Ovary (tissue), 9 donors: ENCODE data around the gene ZNF710. TPM values are rescaled to one million over a fixed set of nuclear protein-coding genes. Genes with fewer than 3 reads are reported as not detected.

Experiments
- DNase-seq, 5 donors: peaks; one replicate each; pipeline ENCODE4 v3.0.0-alpha.2; 2019 to 2020
- H3K27ac ChIP-seq, 2 donors: fragments of 200-600 bp; one replicate each; pipeline versions ENCODE4 v1.5.1 to v1.8.0; 2019 to 2022
- H3K27me3 ChIP-seq: fragments of 200-600 bp; one replicate; pipeline ENCODE4 v1.8.0; 2022
- H3K36me3 ChIP-seq: fragments of 200-600 bp; sonication (generic); one replicate; pipeline ENCODE4 v1.5.1; 2019
- H3K4me1 ChIP-seq: one replicate; pipeline ENCODE4 v1.8.1; 2013; ENCODE audit warnings: mild to moderate bottlenecking, moderate library complexity; ENCODE audit not compliant: insufficient read depth
- H3K4me3 ChIP-seq: fragments of 200-600 bp; sonication (generic); one replicate; pipeline ENCODE4 v1.5.1; 2017
- H3K9me3 ChIP-seq, 2 donors: fragments of 200-600 bp in 1 of 2; sonication (generic) in 1 of 2; one replicate each; pipeline versions ENCODE4 v1.5.1 to v1.8.1; 2013 to 2019; ENCODE audit warnings: mild to moderate bottlenecking in 1 of 2, moderate library complexity in 1 of 2
- CTCF ChIP-seq, 3 donors: fragments of 450-650 bp in 2 of 3; fragments of 200-600 bp in 1 of 3; IDR thresholded peaks; one replicate each; pipeline versions ENCODE4 v1.5.1 to v1.8.0; 2016 to 2022; ENCODE audit warnings: antibody characterized with exemption in 3 of 3, mild to moderate bottlenecking in 1 of 3
- EP300 ChIP-seq: sonication (generic); formaldehyde crosslinking; IDR thresholded peaks from one replicate; pipeline ENCODE4 v1.6.1; 2017; ENCODE audit warnings: antibody characterized with exemption
- POLR2A ChIP-seq: fragments of 450-650 bp; IDR thresholded peaks from one replicate; pipeline ENCODE4 v1.6.1; 2017; ENCODE audit warnings: antibody characterized with exemption, mild to moderate bottlenecking, moderate library complexity
- WGBS, 3 donors: extraction: QIAGEN DNeasy Blood & Tissue Kit in 1 of 3; methylation state at CpG; one replicate each; pipeline versions ENCODE4 v1.1.5 to v1.1.7; 2013 to 2017; 5-methylcytosine and 5-hydroxymethylcytosine counted together
- intact Hi-C, 4 donors: fragments of 100-400 bp; cut with DNase I; formaldehyde crosslinking; loops; one replicate each; pipeline versions ENCODE4 v1.11.0 to v1.15.1; 2022 to 2023
- polyA plus RNA-seq, 2 donors: library from polyadenylated mRNA; stranded (reverse); fragments of 200-250 nt in 1 of 2; fragments of 350-450 nt in 1 of 2; fragmentation: Illumina TruSeq in 1 of 2; extraction: RNeasy Lipid Tissue Mini Kit (QIAGEN cat#74804) in 1 of 2; gene quantifications; one replicate each; pipeline ENCODE4 v1.2.3, GENCODE V29; 2013 to 2014
- total RNA-seq, 7 donors: library from RNA; depleted of rRNA in 2 of 7; stranded (reverse); fragments of >200 nt in 2 of 7; fragmentation: NEBNext Ultra II Directional in 3 of 7; extraction: Animal tissue kit (Norgen Biotek cat#: 25700) in 3 of 7; gene quantifications; one replicate each; pipeline versions ENCODE4 v1.1.0 to v1.2.4, GENCODE V29; 2016 to 2023
- donor health status: DM: no; HTN: no; CAD: no; lungs with moderate emphysema.
- donor health status: DM: no; HTN: no; CAD: no.
- donor health status: Bipolar disorder and iron deficiency.
- donor health status: DM: yes; HTN: yes; CAD: no.
- donor health status: DM: no; HTN: no; CAD: no.
- donor health status: DM: yes; HTN: yes; CAD: no.

The ZNF710 gene
- total and polyA plus RNA-seq, 9 donors: 6.8 to 19.7 (median 14.4) TPM

- Histone ChIP-seq H3K36me3 (no peaks in the 10 kb centered on the region), H3K9me3 (no peaks in the 10 kb centered on the region), H3K4me1 (peaks cover 4% of the 10 kb centered on the region), H3K27me3 (no peaks in the 10 kb centered on the region), H3K27ac (no peak overlapping the region), H3K4me3 (no peak overlapping the region)
- no peak for TF ChIP-seq CTCF (IDR thresholded peaks at IDR 0.05)
- TF ChIP-seq POLR2A: no peak
- TF ChIP-seq EP300: no peak
- intact Hi-C loops: no loop called here
- whole genome bisulfite sequencing, 3 donors: 92 to 98% (median 95%) methylated on average over 4 of the region's 4 CpGs
- DNase-seq: no peak
Observed at GRCh38 chr15:90044916-90045371, 43.8 kb downstream of the ZNF710 start.

DNA sequence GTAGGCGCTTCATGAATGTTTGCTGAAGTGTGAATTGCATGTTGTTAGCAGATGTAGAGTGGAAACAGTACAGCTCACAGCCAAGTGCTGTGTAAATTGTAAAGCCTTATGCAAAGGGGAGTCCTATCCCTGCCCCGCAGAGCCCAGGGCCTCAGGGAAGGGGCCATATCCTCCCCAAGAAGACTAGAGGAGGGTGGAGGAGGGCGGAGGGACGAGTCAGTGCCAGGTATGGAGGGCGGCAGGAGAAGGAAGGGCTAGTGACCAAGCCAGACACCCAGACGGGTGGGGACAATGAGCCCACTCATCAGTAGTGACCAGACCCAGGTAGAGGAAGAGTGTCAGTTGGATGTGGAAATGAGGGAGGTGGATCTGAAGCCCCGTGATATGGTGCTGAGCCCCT lies 45.2 kb downstream of the ZNF710 start:
- TF ChIP-seq POLR2A (no peak), EP300 (no peak), CTCF (IDR thresholded peaks at IDR 0.05) (no peak)
- H3K36me3 ChIP-seq: no peaks in the 10 kb centered on the region
- H3K4me1 ChIP-seq: no peaks in the 10 kb centered on the region
- no peak overlapping the region for H3K4me3 ChIP-seq
- no peaks in the 10 kb centered on the region for H3K27me3 ChIP-seq
- no peak overlapping the region for H3K27ac ChIP-seq
- 80 to 94% (median 81%) methylated on average over 7 of the region's 7 CpGs for WGBS, 3 donors
- intact Hi-C loops: no loop called here
- DNase-seq: no peak
- no peaks in the 10 kb centered on the region for H3K9me3 ChIP-seq

DNA sequence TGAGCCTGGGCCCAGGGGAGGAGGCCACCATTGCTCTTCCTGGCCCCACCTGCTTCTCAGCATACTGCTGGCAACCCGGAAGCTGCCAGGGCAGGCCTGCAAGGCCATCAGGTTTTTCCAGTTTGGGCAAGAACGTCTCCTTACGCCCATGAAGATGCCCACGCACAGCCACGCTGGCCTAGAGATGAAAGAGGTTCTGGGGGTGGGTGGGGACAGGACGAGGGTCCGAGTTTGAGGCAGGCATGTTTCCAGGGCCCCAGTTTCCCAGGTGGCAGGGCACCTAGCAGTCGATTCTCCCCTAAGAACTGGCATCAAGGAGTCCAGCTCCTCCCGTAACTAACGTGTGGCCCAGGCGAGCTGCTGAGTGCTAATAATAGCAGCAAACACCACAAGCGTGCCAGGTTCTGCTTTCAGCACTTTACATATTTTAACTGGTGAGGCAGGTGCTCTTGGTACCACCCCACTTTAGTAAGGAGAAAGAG lies 45.8 kb downstream of the ZNF710 start:
- H3K4me3 ChIP-seq: no peak overlapping the region
- no peaks in the 10 kb centered on the region for H3K27me3 ChIP-seq
- no peaks in the 10 kb centered on the region for H3K4me1 ChIP-seq
- 76 to 80% (median 80%) methylated on average over 12 of the region's 12 CpGs for WGBS, 3 donors
- DNase-seq: no peak
- TF ChIP-seq EP300: no peak
- no peak overlapping the region for H3K27ac ChIP-seq
- intact Hi-C loops: no loop called here
- H3K36me3 ChIP-seq: no peaks in the 10 kb centered on the region
- no peaks in the 10 kb centered on the region for H3K9me3 ChIP-seq

- TF ChIP-seq CTCF (IDR thresholded peaks at IDR 0.05) (no peak), EP300 (no peak), POLR2A (no peak)
- H3K27ac ChIP-seq: no peak overlapping the region
- DNase-seq: no peak
- H3K27me3 ChIP-seq: no peaks in the 10 kb centered on the region
- WGBS, 3 donors: 77 to 78% (median 78%) methylated on average over 9 of the region's 9 CpGs
- intact Hi-C loops: no loop called here
- H3K4me1 ChIP-seq: no peaks in the 10 kb centered on the region
- H3K4me3 ChIP-seq: no peak overlapping the region
- H3K36me3 ChIP-seq: no peaks in the 10 kb centered on the region
- no peaks in the 10 kb centered on the region for H3K9me3 ChIP-seq
Observed at GRCh38 chr15:90047956-90048575, 46.9 kb downstream of the ZNF710 start.

DNA sequence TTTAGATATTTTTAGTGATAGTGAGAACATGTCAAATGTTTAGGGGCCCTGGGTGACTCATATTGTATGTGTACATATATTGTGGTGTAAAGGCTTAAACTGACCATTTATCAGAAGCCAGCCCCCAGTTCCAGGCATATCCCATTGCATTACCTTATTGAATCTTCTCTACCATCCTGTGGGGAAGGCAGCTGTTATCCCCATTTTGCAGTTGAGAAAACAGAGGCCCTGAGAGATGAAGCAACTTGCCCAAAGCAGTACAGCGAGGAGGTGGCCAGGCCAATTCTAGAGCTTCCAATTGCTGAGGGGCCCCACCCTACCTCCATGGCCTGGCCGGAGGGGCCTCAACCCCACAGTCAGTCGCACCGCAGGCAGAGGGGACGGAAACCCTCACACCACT lies 47.9 kb downstream of the ZNF710 start:
- TF ChIP-seq EP300 (no peak), CTCF (IDR thresholded peaks at IDR 0.05) (no peak), POLR2A (no peak)
- intact Hi-C loops: no loop called here
- H3K9me3 ChIP-seq: no peaks in the 10 kb centered on the region
- no peak for DNase-seq
- no peaks in the 10 kb centered on the region for H3K27me3 ChIP-seq
- H3K4me3 ChIP-seq: no peak overlapping the region
- no peak overlapping the region for H3K27ac ChIP-seq
- no peaks in the 10 kb centered on the region for H3K4me1 ChIP-seq
- WGBS, 3 donors: 97 to 100% (median 99%) methylated on average over 5 of the region's 5 CpGs
- H3K36me3 ChIP-seq: no peaks in the 10 kb centered on the region
